GM18951 (cell line): Measurements from ENCODE around the gene CLEC16A.

Experiments
- POLR2A ChIP-seq: IDR thresholded peaks from 4 replicates; pipeline ENCODE4 v1.6.1; 2011; ENCODE audit warnings: mild to moderate bottlenecking; ENCODE audit not compliant: insufficient read length, insufficient read depth; ENCODE audit errors: extremely low read depth
- in situ Hi-C: fragments of 300-500 bp; cut with MboI; formaldehyde crosslinking; loops from one replicate; pipeline ENCODE4 v1.12.0; 2022; ENCODE audit warnings: low sequenced_read_pairs, mixed read lengths, inconsistent platforms; ENCODE audit not compliant: unreplicated experiment

Gene CLEC16A

GRCh38 chr16:11201498-11202259 lies 257.3 kb downstream of the CLEC16A start:
- in situ Hi-C loops = no loop called here
- TF ChIP-seq POLR2A = no peak

- in situ Hi-C loops = no loop called here
- peak; percentile 18 for TF ChIP-seq POLR2A
These were observed 258.1 kb downstream of the CLEC16A start for GRCh38 chr16:11202260-11203091.

GRCh38 chr16:11203111-11203623 lies 258.8 kb downstream of the CLEC16A start:
- no peak for TF ChIP-seq POLR2A
- in situ Hi-C loops = no loop called here

- in situ Hi-C loops = no loop called here
- no peak for TF ChIP-seq POLR2A
These were observed 260.2 kb downstream of the CLEC16A start for GRCh38 chr16:11204513-11205047.

GRCh38 chr16:11205065-11205699 lies 260.8 kb downstream of the CLEC16A start:
- no peak for TF ChIP-seq POLR2A
- in situ Hi-C loops = no loop called here

- in situ Hi-C loops = no loop called here
These were observed 261.6 kb downstream of the CLEC16A start for GRCh38 chr16:11205754-11206581.

GRCh38 chr16:11207646-11208045 lies 263.3 kb downstream of the CLEC16A start:
- in situ Hi-C loops = no loop called here

More at GRCh38 chr16:11205754-11206581, 261.6 kb downstream of the CLEC16A start:
- TF ChIP-seq POLR2A = peak; percentile 29

GRCh38 chr16:11208916-11209665 lies 264.7 kb downstream of the CLEC16A start:
- in situ Hi-C loops = no loop called here
- no peak for TF ChIP-seq POLR2A

More at GRCh38 chr16:11207646-11208045, 263.3 kb downstream of the CLEC16A start:
- no peak for TF ChIP-seq POLR2A

GRCh38 chr16:11210260-11210659 lies 265.9 kb downstream of the CLEC16A start:
- in situ Hi-C loops = no loop called here

GRCh38 chr16:11211061-11211976 lies 267.0 kb downstream of the CLEC16A start:
- TF ChIP-seq POLR2A = no peak
- in situ Hi-C loops = no loop called here

More at GRCh38 chr16:11210260-11210659, 265.9 kb downstream of the CLEC16A start:
- no peak for TF ChIP-seq POLR2A
